GM19035 (cell line): ENCODE measurements around the gene RAB13.

Experiments used
- ATAC-seq: cut with Tn5 transposase; IDR thresholded peaks from one replicate; pipeline ENCODE4 v1.9.1; 2021; ENCODE audit not compliant: unreplicated experiment

RAB13 gene

GRCh38 chr1:153957744-153958110 is 28.4 kb downstream of the RAB13 start:
- ATAC-seq, result peak; percentile 17

- no peak for ATAC-seq
These were observed 29.0 kb downstream of the RAB13 start for GRCh38 chr1:153956997-153957715.

- ATAC-seq, result no peak
These were observed 31.3 kb downstream of the RAB13 start for GRCh38 chr1:153954826-153955225.

- no peak for ATAC-seq
These were observed 32.2 kb downstream of the RAB13 start for GRCh38 chr1:153953859-153954365.

- no peak for ATAC-seq
These were observed 34.3 kb downstream of the RAB13 start for GRCh38 chr1:153951801-153952200.

- no peak for ATAC-seq
These were observed 35.0 kb downstream of the RAB13 start for GRCh38 chr1:153951183-153951582.

GRCh38 chr1:153946622-153947241 is 39.4 kb downstream of the RAB13 start, which contains the start of gene DENND4B:
DENND4B (minus strand) TSS chr1:153946718; CDS start chr1:153944374, 2,344 bp downstream.
- ATAC-seq, result peak; percentile 68

GRCh38 chr1:153945795-153946621 is 40.1 kb downstream of the RAB13 start:
- ATAC-seq, result peak; percentile 71

- peak; percentile 0 for ATAC-seq
These were observed 40.9 kb downstream of the RAB13 start for GRCh38 chr1:153945131-153945794.

- ATAC-seq, result no peak
These were observed 41.4 kb downstream of the RAB13 start for GRCh38 chr1:153944827-153945117.

GRCh38 chr1:153944005-153944826 is 41.9 kb downstream of the RAB13 start:
- no peak for ATAC-seq

- no peak for ATAC-seq
These were observed 43.2 kb downstream of the RAB13 start for GRCh38 chr1:153942766-153943549.

GRCh38 chr1:153941826-153942725 is 44.1 kb downstream of the RAB13 start:
- ATAC-seq, result no peak

GRCh38 chr1:153940756-153941155 is 45.4 kb downstream of the RAB13 start:
- ATAC-seq, result no peak

- no peak for ATAC-seq
These were observed 46.7 kb downstream of the RAB13 start for GRCh38 chr1:153939476-153939875.

- ATAC-seq, result no peak
These were observed 47.1 kb downstream of the RAB13 start for GRCh38 chr1:153938996-153939395.

GRCh38 chr1:153937331-153937730 is 48.8 kb downstream of the RAB13 start:
- no peak for ATAC-seq

- ATAC-seq, result no peak
These were observed 49.9 kb downstream of the RAB13 start for GRCh38 chr1:153936011-153936802.
